ENCODE data around the gene ARHGAP23.
A peak's percentile ranks its signal among the peaks of the same experiment; 100 is the strongest.
"Not testable (repeated sequence)": the region's sequence is repeated elsewhere in the genome, so short reads cannot be mapped to it uniquely, and the experiment has no call there.

The ARHGAP23 gene

GRCh38 chr17:38492067-38493040 is 64.1 kb downstream of the ARHGAP23 start:
- peak; percentile 80 for DNase-seq

GRCh38 chr17:38494152-38494551 is 65.9 kb downstream of the ARHGAP23 start:
- not testable (repeated sequence) for DNase-seq

GRCh38 chr17:38497656-38498055 is 69.4 kb downstream of the ARHGAP23 start:
- DNase-seq, result not testable (repeated sequence)

GRCh38 chr17:38498353-38498752 is 70.1 kb downstream of the ARHGAP23 start:
- no peak for DNase-seq

- DNase-seq, result not testable (repeated sequence)
Observed at GRCh38 chr17:38499230-38499629, 71.0 kb downstream of the ARHGAP23 start.

GRCh38 chr17:38501718-38502117 is 73.5 kb downstream of the ARHGAP23 start:
- DNase-seq, result not testable (repeated sequence)

GRCh38 chr17:38503286-38503913 is 75.1 kb downstream of the ARHGAP23 start:
- not testable (repeated sequence) for DNase-seq

- no peak for DNase-seq
Observed at GRCh38 chr17:38504216-38504615, 76.0 kb downstream of the ARHGAP23 start.

GRCh38 chr17:38507436-38507835 is 79.2 kb downstream of the ARHGAP23 start:
- DNase-seq, result no peak

- no peak for DNase-seq
Observed at GRCh38 chr17:38507921-38508569, 79.8 kb downstream of the ARHGAP23 start.

- no peak for DNase-seq
Observed at GRCh38 chr17:38508570-38508950, 80.3 kb downstream of the ARHGAP23 start.

- peak; percentile 91 for DNase-seq
Observed at GRCh38 chr17:38508954-38509771, 80.9 kb downstream of the ARHGAP23 start.

GRCh38 chr17:38509772-38510420 is 81.6 kb downstream of the ARHGAP23 start:
- peak; percentile 27 for DNase-seq

- DNase-seq, result peak; percentile 38
Observed at GRCh38 chr17:38510421-38511149, 82.3 kb downstream of the ARHGAP23 start.

- peak; percentile 84 for DNase-seq
Observed at GRCh38 chr17:38511150-38512108, 83.2 kb downstream of the ARHGAP23 start.

GRCh38 chr17:38512473-38513058 is 84.3 kb downstream of the ARHGAP23 start:
- no peak for DNase-seq

GRCh38 chr17:38526526-38526925 is 98.3 kb downstream of the ARHGAP23 start:
- not testable (repeated sequence) for DNase-seq

- not testable (repeated sequence) for DNase-seq
Observed at GRCh38 chr17:38528141-38528540, 99.9 kb downstream of the ARHGAP23 start.

- not testable (repeated sequence) for DNase-seq
Observed at GRCh38 chr17:38530856-38531255, 102.6 kb downstream of the ARHGAP23 start.
